Right lobe of liver (tissue), 4 donors: ENCODE results near the gene TOM1.
A peak's percentile ranks its signal among the peaks of the same experiment; 100 is the strongest.

Experiments
- POLR2A ChIP-seq: fragments of 450-650 bp; IDR thresholded peaks from one replicate; pipeline ENCODE4 v1.6.1; 2017; ENCODE audit warnings: antibody characterized with exemption, mild to moderate bottlenecking
- TF ChIP-seq, protein P1 (sequence below), 4 donors: fragments of 200-600 bp in 3 of 4; fragments of 450-650 bp in 1 of 4; IDR thresholded peaks; one replicate each; pipeline versions ENCODE4 v1.5.1 to v1.8.0; 2016 to 2022; ENCODE audit warnings: antibody characterized with exemption in 4 of 4, mild to moderate bottlenecking in 2 of 4
- donor health status: DM: no; HTN: no; CAD: no.
- donor health status: DM: no; HTN: no; CAD: no.
- donor health status: DM: no; HTN: yes; CAD: no.

DNA sequence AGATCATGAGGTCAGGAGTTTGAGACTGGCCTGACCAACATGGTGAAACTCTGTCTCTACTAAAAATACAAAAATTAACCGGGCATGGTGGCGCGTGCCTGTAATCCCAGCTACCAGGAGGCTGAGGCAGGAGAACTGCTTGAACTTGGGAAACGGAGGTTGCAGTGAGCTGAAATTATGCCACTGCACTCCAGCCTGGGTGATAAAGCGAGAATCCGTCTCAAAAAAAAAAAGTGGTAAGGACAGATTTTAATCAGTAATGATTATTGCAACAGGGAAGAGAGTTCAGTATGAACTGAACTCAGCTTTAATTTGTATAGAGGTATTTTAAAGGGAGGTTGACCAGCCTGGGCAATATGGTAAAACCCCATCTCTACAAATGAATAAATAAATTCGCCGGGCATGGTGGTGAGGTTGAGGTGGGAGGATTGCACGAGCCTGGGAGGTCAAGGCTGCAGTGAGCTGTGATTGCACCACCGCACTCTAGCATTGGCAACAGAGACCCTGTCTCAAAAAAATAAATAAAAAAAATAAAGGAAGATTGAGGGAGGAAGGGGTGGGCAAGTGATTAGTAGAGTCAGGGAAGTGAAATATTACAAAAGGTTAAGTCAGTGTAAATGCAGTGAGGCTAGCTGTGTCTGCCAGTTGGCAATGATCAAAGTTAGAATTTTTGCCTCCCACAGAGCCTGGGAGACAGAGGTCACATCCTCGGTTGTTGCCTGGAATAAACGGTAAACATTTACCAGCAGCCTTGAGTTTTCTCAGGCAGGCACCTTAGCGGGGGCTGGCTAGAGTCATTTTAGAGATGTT, 97.6 kb downstream of the TOM1 start:
- no peak for TF ChIP-seq POLR2A
- TF ChIP-seq, protein P1, sequence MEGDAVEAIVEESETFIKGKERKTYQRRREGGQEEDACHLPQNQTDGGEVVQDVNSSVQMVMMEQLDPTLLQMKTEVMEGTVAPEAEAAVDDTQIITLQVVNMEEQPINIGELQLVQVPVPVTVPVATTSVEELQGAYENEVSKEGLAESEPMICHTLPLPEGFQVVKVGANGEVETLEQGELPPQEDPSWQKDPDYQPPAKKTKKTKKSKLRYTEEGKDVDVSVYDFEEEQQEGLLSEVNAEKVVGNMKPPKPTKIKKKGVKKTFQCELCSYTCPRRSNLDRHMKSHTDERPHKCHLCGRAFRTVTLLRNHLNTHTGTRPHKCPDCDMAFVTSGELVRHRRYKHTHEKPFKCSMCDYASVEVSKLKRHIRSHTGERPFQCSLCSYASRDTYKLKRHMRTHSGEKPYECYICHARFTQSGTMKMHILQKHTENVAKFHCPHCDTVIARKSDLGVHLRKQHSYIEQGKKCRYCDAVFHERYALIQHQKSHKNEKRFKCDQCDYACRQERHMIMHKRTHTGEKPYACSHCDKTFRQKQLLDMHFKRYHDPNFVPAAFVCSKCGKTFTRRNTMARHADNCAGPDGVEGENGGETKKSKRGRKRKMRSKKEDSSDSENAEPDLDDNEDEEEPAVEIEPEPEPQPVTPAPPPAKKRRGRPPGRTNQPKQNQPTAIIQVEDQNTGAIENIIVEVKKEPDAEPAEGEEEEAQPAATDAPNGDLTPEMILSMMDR (IDR thresholded peaks at IDR 0.05): peak in 1 of 4 donors; percentile 8
